Suprapubic skin (tissue), 3 donors: ENCODE results near the gene DEGS2.

ENCODE experiments used
- POLR2A ChIP-seq, 2 donors: fragments of 450-650 bp; IDR thresholded peaks; one replicate each; pipeline ENCODE4 v1.6.1; 2017; ENCODE audit warnings: antibody characterized with exemption in 2 of 2, mild to moderate bottlenecking in 2 of 2, moderate library complexity in 2 of 2
- TF ChIP-seq, protein P1 (sequence below), 2 donors: fragments of 200-600 bp in 1 of 2; fragments of 450-650 bp in 1 of 2; sonication (generic) in 1 of 2; IDR thresholded peaks; one replicate each; pipeline ENCODE4 v1.5.1; 2016 to 2019; ENCODE audit warnings: antibody characterized with exemption in 2 of 2, mild to moderate bottlenecking in 1 of 2, moderate library complexity in 1 of 2

DNA sequence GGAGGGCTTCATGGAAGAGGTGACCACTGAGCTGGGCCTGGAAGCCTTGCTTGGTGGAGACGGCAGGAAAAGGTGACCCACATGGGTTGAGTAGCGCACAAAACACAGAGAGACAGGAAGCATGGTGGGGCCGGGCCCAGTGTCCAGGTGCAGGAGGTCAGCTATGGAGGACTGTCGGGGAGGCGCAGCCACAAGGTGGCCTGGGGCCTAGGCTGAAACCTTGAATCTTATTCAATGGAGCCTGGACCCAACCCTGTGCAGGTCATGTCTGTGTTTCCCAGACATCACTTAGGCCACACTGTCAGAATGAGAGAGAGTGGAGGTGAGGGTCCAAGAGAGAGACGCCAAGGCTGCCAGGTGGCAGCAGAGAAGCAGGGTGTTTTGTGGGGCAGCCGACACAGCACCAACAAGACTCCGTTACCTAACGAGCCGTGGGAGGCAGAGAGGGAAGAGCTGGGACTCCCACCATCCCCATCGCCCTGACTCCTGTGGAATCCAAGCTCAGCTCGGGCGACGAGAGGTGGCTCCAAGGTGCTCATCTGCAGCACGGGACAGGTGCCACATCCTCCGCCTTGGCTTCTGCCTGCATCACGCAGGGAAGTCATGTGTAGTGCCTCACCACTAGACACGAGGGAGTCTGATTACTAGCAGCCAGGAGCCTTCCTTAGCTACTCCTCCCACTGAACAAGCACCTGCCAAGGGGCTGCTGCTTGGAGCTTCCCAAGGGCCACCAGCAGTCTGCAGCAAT is 38.7 kb downstream of the DEGS2 start:
- TF ChIP-seq, protein P1, sequence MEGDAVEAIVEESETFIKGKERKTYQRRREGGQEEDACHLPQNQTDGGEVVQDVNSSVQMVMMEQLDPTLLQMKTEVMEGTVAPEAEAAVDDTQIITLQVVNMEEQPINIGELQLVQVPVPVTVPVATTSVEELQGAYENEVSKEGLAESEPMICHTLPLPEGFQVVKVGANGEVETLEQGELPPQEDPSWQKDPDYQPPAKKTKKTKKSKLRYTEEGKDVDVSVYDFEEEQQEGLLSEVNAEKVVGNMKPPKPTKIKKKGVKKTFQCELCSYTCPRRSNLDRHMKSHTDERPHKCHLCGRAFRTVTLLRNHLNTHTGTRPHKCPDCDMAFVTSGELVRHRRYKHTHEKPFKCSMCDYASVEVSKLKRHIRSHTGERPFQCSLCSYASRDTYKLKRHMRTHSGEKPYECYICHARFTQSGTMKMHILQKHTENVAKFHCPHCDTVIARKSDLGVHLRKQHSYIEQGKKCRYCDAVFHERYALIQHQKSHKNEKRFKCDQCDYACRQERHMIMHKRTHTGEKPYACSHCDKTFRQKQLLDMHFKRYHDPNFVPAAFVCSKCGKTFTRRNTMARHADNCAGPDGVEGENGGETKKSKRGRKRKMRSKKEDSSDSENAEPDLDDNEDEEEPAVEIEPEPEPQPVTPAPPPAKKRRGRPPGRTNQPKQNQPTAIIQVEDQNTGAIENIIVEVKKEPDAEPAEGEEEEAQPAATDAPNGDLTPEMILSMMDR (IDR thresholded peaks at IDR 0.05) = no peak
- TF ChIP-seq POLR2A (IDR thresholded peaks at IDR 0.05) = no peak
